Body of pancreas (tissue), 4 donors: ENCODE results near the gene TRPV2. TPM values are rescaled to one million over a fixed set of nuclear protein-coding genes. Genes with fewer than 3 reads are reported as not detected.

Experiments
- ATAC-seq: fragments of 150-250 bp; one replicate; pipeline ENCODE4 v1.9.1; 2016
- DNase-seq, 4 donors: peaks; one replicate each; pipeline ENCODE4 v3.0.0-alpha.2; 2019
- H3K27ac ChIP-seq, 4 donors: fragments of 200-600 bp; sonication (generic); 1 replicate in 3 of 4; 2 replicates in 1 of 4; pipeline versions ENCODE4 v1.5.1 to v1.6.1; 2016 to 2019; ENCODE audit warnings: mild to moderate bottlenecking in 1 of 4, mixed read lengths in 1 of 4, moderate library complexity in 1 of 4
- H3K27me3 ChIP-seq, 2 donors: fragments of 200-600 bp; sonication (generic); one replicate each; pipeline ENCODE4 v1.6.0; 2016; ENCODE audit warnings: mild to moderate bottlenecking in 1 of 2
- H3K36me3 ChIP-seq, 2 donors: fragments of 200-600 bp; sonication (generic); replicated peaks in 1 of 2; 2 replicates each; pipeline ENCODE4 v1.5.1; 2016; ENCODE audit warnings: low read depth in 2 of 2; ENCODE audit not compliant: insufficient read depth in 1 of 2
- H3K4me1 ChIP-seq: fragments of 200-600 bp; sonication (generic); one replicate; pipeline ENCODE4 v1.6.0; 2016
- H3K4me3 ChIP-seq, 2 donors: fragments of 200-600 bp; sonication (generic); 1 replicate in 1 of 2; 2 replicates in 1 of 2; pipeline ENCODE4 v1.5.1; 2016 to 2019
- H3K9me3 ChIP-seq, 3 donors: fragments of 200-600 bp; sonication (generic); 1 replicate in 2 of 3; 2 replicates in 1 of 3; pipeline ENCODE4 v1.5.1; 2016
- POLR2A ChIP-seq, 3 donors: fragments of 450-650 bp; IDR thresholded peaks; one replicate each; pipeline ENCODE4 v1.6.1; 2016; ENCODE audit warnings: antibody characterized with exemption in 3 of 3, mild to moderate bottlenecking in 2 of 3
- WGBS, 2 donors: methylation state at CpG; one replicate each; pipeline ENCODE4 v1.1.5; 2017; 5-methylcytosine and 5-hydroxymethylcytosine counted together
- intact Hi-C: fragments of 100-400 bp; cut with DNase I; formaldehyde crosslinking; loops from one replicate; pipeline ENCODE4 v1.15.1; 2023
- total RNA-seq, 2 donors: library from RNA; depleted of rRNA; stranded (reverse); fragments of >200 nt; gene quantifications; one replicate each; pipeline ENCODE4 v1.1.0, GENCODE V29; 2016
- TF ChIP-seq, protein P1 (sequence below), 7 experiments: fragments of 450-650 bp in 4 of 7; fragments of 200-600 bp in 3 of 7; sonication (generic) in 3 of 7; IDR thresholded peaks; one replicate each; pipeline ENCODE4 v1.5.1; 2016 to 2019; ENCODE audit warnings: antibody characterized with exemption in 7 of 7

Gene TRPV2, protein sequence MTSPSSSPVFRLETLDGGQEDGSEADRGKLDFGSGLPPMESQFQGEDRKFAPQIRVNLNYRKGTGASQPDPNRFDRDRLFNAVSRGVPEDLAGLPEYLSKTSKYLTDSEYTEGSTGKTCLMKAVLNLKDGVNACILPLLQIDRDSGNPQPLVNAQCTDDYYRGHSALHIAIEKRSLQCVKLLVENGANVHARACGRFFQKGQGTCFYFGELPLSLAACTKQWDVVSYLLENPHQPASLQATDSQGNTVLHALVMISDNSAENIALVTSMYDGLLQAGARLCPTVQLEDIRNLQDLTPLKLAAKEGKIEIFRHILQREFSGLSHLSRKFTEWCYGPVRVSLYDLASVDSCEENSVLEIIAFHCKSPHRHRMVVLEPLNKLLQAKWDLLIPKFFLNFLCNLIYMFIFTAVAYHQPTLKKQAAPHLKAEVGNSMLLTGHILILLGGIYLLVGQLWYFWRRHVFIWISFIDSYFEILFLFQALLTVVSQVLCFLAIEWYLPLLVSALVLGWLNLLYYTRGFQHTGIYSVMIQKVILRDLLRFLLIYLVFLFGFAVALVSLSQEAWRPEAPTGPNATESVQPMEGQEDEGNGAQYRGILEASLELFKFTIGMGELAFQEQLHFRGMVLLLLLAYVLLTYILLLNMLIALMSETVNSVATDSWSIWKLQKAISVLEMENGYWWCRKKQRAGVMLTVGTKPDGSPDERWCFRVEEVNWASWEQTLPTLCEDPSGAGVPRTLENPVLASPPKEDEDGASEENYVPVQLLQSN
- 10 to 100 TPM in 1 of 2 donors, 1 to 10 TPM in 1; 4.7 to 30.7 TPM for total RNA-seq

DNA sequence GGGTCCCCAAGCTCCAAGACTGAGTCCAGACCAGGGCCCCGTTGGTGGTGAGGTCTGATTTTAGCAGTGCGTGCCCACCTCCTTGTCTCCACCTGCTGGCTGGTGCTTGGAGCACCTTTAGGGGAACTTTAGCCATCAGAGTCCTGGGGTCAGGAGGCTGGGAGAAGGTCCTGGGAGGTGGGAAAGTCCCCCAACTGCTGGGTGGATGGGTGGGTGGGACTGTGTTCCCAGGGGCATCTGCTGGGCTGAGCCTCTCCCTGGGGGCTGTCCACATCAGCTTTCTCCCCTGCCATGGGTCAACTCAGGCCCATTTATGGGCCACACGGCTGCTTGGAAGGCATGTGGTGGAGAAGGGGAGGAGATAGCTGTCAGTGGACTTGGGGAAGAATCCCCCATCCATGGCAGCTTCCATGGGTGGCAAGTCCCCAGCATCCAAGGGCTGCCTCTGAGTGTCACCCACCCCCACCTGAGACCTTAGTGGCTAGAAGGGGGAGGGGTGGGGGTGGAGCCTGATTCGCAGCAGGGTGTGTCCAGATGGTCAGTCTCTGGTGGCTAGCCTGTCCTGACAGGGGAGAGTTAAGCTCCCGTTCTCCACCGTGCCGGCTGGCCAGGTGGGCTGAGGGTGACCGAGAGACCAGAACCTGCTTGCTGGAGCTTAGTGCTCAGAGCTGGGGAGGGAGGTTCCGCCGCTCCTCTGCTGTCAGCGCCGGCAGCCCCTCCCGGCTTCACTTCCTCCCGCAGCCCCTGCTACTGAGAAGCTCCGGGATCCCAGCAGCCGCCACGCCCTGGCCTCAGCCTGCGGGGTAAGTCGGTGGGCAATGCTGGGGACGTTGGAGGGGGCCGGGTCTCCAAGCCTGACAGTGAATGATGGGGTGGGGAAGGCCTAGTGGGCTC, at the start of gene TRPV2:
Gene TRPV2 (plus strand): TSS at position 541 of the 894 bp plus-strand sequence. CDS start 2,098 bp downstream, outside the sequence.
- peak in 1 of 3 donors; percentile 7 for TF ChIP-seq POLR2A (IDR thresholded peaks at IDR 0.05)
- TF ChIP-seq, protein P1, sequence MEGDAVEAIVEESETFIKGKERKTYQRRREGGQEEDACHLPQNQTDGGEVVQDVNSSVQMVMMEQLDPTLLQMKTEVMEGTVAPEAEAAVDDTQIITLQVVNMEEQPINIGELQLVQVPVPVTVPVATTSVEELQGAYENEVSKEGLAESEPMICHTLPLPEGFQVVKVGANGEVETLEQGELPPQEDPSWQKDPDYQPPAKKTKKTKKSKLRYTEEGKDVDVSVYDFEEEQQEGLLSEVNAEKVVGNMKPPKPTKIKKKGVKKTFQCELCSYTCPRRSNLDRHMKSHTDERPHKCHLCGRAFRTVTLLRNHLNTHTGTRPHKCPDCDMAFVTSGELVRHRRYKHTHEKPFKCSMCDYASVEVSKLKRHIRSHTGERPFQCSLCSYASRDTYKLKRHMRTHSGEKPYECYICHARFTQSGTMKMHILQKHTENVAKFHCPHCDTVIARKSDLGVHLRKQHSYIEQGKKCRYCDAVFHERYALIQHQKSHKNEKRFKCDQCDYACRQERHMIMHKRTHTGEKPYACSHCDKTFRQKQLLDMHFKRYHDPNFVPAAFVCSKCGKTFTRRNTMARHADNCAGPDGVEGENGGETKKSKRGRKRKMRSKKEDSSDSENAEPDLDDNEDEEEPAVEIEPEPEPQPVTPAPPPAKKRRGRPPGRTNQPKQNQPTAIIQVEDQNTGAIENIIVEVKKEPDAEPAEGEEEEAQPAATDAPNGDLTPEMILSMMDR (IDR thresholded peaks at IDR 0.05), result peak; percentile 15 to 51 (median 30)
- H3K9me3 ChIP-seq, result no peaks in the 10 kb centered on the region
- H3K4me3 ChIP-seq, result peak within 1 kb of the TSS in 1 of 2 donors; percentile 20
- no peaks in the 10 kb centered on the region for H3K27me3 ChIP-seq
- ATAC-seq (peak; percentile 48), DNase-seq (peak in 3 of 4 donors; percentile 35 to 64 (median 45))
- peaks cover 20% of the 10 kb centered on the region for H3K4me1 ChIP-seq
- H3K27ac ChIP-seq, result peak within 1 kb of the TSS; percentile 45 to 82 (median 72)
- H3K36me3 ChIP-seq, result no peaks in the 10 kb centered on the region
- 37 to 47% methylated on average over 4 to 20 of the region's 21 CpGs for WGBS, 2 donors
- intact Hi-C loops, result no loop called here

DNA sequence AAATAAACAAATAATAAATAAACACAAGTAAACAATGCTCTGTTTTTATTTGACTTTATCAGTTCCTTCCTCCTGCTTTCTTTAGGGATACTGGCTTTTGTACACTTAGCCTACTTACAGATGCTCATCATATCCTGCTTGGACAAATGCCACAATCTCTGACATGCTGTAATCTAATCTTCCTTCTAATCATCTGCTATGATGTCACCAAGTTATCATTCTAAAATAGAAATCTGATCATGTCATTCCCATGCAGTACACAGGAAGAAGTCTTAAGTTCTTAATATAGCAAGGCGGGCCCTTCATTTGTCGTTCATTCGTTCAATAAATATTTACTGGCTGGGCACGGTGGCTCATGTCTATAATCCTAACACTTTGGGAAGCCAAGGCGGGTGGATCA, 43.6 kb upstream of the TRPV2 start:
- no peaks in the 10 kb centered on the region for H3K36me3 ChIP-seq
- ATAC-seq, result no peak
- DNase-seq, result no peak
- TF ChIP-seq, protein P1 (IDR thresholded peaks at IDR 0.05), result no peak
- no peak for TF ChIP-seq POLR2A (IDR thresholded peaks at IDR 0.05)
- no peak overlapping the region for H3K27ac ChIP-seq
- H3K27me3 ChIP-seq, result no peaks in the 10 kb centered on the region
- intact Hi-C loops, result no loop called here
- H3K4me1 ChIP-seq, result no peaks in the 10 kb centered on the region
- H3K4me3 ChIP-seq, result no peak overlapping the region
- 62 to 66% methylated on average over 5 of the region's 5 CpGs for whole genome bisulfite sequencing, 2 donors
- no peaks in the 10 kb centered on the region for H3K9me3 ChIP-seq

DNA sequence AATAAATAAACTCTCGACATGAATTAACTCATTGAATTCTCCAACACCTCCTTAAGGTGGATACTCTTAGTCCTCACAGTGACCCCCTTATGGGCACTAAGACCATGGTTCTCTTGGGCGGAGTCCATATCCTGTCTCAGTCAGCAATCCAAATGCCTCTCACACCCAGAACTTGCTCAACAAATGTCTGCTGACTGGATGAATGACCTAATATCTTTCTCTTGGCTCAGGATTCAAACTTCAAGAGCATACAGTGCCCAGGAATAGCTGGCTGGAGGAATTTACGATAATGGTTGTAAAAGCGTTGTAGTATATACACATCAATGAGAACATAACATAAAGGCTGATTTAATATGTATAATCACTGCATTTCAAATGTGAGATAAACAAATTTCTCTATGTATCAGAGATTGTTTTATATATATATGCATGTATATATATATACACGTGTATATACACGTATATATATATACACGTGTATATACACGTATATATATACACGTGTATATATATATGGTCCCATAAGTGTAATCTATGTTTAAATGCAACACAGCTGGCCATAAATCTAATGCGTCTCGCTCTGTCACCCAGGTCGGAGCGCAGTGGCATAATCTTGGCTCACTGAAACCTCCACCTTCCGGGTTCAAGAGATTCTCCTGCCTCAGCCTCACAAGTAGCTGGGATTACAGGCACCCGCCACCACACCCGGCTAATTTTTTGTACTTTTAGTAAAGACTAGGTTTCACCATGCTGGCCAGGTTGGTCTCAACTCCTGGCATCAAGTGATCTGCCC, 41.0 kb upstream of the TRPV2 start:
- no peaks in the 10 kb centered on the region for H3K9me3 ChIP-seq
- no peaks in the 10 kb centered on the region for H3K36me3 ChIP-seq
- TF ChIP-seq, protein P1 (IDR thresholded peaks at IDR 0.05), result no peak
- TF ChIP-seq POLR2A (IDR thresholded peaks at IDR 0.05), result no peak
- no peak overlapping the region for H3K4me3 ChIP-seq
- no peak overlapping the region for H3K27ac ChIP-seq
- ATAC-seq (no peak), DNase-seq (no peak)
- 87 to 93% methylated on average over 16 of the region's 16 CpGs for WGBS, 2 donors
- H3K27me3 ChIP-seq, result no peaks in the 10 kb centered on the region
- intact Hi-C loops, result no loop called here
- peaks cover 19% of the 10 kb centered on the region for H3K4me1 ChIP-seq

DNA sequence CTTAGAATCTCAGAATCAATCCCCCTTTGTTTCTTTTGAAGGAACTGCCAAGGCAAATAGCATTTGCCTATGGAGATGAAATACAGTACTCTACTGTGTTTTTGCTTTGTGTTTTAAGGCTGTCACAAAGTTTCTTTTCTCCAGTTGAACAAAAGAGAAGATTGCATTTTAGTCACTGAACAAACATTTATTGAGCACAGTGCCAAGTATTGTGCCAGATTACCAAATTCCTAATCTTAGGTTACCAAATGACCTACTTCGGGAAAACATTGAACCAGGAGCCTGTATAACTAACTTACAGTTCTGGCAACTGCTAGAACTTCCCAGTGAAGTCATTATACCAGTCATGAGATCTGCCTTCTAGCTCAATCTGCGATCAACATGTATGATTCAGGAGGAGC, 37.4 kb upstream of the TRPV2 start:
- H3K4me3 ChIP-seq, result no peak overlapping the region
- H3K9me3 ChIP-seq, result no peaks in the 10 kb centered on the region
- 10 to 18% methylated on average over 2 of the region's 2 CpGs for WGBS, 2 donors
- peak in 2 of 3 donors; percentile 21 to 46 for TF ChIP-seq POLR2A (IDR thresholded peaks at IDR 0.05)
- TF ChIP-seq, protein P1 (IDR thresholded peaks at IDR 0.05), result peak in 3 of 7 experiments; percentile 14 to 26 (median 21)
- H3K27ac ChIP-seq, result peak overlapping the region; percentile 79 to 99 (median 96)
- H3K4me1 ChIP-seq, result peaks cover 44% of the 10 kb centered on the region
- H3K36me3 ChIP-seq, result peaks cover 2 to 4% of the 10 kb centered on the region in 2 donors
- H3K27me3 ChIP-seq, result no peaks in the 10 kb centered on the region
- intact Hi-C loops, result no loop called here
- DNase-seq (peak in 3 of 4 donors; percentile 37 to 69 (median 58)), ATAC-seq (peak; percentile 61)
